HepG2 (cell line): ENCODE results near the gene NRG2. TPM values are rescaled to one million over a fixed set of nuclear protein-coding genes. Genes with fewer than 3 reads are reported as not detected.

Experiments used
- ATAC-seq: fragments of 200-7000 bp; cut with Tn5 transposase; 3 replicates; pipeline ENCODE4 v1.9.1; 2020; ENCODE audit warnings: mild to moderate bottlenecking, moderate library complexity
- BruUV-seq: library from RNA; stranded (reverse); fragments of 400-500 nt; replicated peaks from 2 replicates; lab custom pipeline; 2021; lab: Mats Ljungman, UMichigan
- CTCF ChIA-PET: fragments of 300-600 bp; formaldehyde crosslinking; extraction: SDS; loops from one replicate; lab custom pipeline; 2021; ENCODE audit warnings: low total read pairs, inconsistent platforms, low intra/inter-chr PET ratio; lab: Yijun Ruan, JAX
- POLR2A ChIA-PET: fragments of 350-600 bp; sonication (Branson Sonifier 250); formaldehyde crosslinking; loops from one replicate; lab custom pipeline; 2020; ENCODE audit warnings: antibody characterized with exemption, inconsistent platforms; lab: Yijun Ruan, JAX
- DNase-seq: peaks from one replicate; pipeline ENCODE4 v3.0.0-alpha.2; 2015; ENCODE audit warnings: low spot score
- FAIRE-seq: peaks from 3 replicates; lab custom pipeline; 2011; peaks lifted over from hg19 to GRCh38; lab: Jason Lieb, UNC
- H2AFZ ChIP-seq: one replicate; pipeline ENCODE4 v1.6.1; 2011; ENCODE audit warnings: low read length, inconsistent platforms
- H3K27ac ChIP-seq: fragments of 300-600 bp; 3 replicates; pipeline ENCODE4 v1.8.0; 2011; ENCODE audit warnings: mixed run types, mild to moderate bottlenecking, mixed read lengths, low read length, inconsistent platforms; ENCODE audit not compliant: insufficient read depth; ENCODE audit errors: extremely low read length
- H3K27me3 ChIP-seq, 2 experiments: fragments of 200-600 bp in 1 of 2; 2 replicates in 1 of 2; 3 replicates in 1 of 2; pipeline versions ENCODE4 v1.6.0 to v1.8.0; 2011; ENCODE audit warnings: low read length in 2 of 2, mild to moderate bottlenecking in 2 of 2, moderate library complexity in 2 of 2, inconsistent platforms in 1 of 2; ENCODE audit not compliant: insufficient read depth in 2 of 2, control insufficient read depth in 1 of 2
- H3K36me3 ChIP-seq, 2 experiments: fragments of 200-600 bp in 1 of 2; replicated peaks in 1 of 2; 2 replicates in 1 of 2; 3 replicates in 1 of 2; pipeline versions ENCODE4 v1.5.1 to v1.8.0; 2011; ENCODE audit warnings: low read length in 2 of 2, inconsistent platforms in 1 of 2; ENCODE audit not compliant: insufficient read depth in 2 of 2, control insufficient read depth in 1 of 2
- H3K4me1 ChIP-seq: 2 replicates; pipeline ENCODE4 v1.5.1; 2012; ENCODE audit warnings: low read length, inconsistent platforms; ENCODE audit not compliant: insufficient read depth
- H3K4me2 ChIP-seq: 2 replicates; pipeline ENCODE4 v1.6.0; 2011; ENCODE audit warnings: low read depth, low read length, inconsistent platforms
- H3K4me3 ChIP-seq, 3 experiments: fragments of 200-600 bp in 1 of 3; sonication (generic), shearing (Covaris generic) in 1 of 3; replicated peaks in 1 of 3; 2 replicates each; pipeline ENCODE4 v1.5.1; 2011 to 2016; ENCODE audit warnings: low read length in 3 of 3, inconsistent platforms in 2 of 3, low read depth in 2 of 3, mild to moderate bottlenecking in 2 of 3, control low read depth in 1 of 3, mixed read lengths in 1 of 3; ENCODE audit not compliant: insufficient read depth in 1 of 3
- H3K79me2 ChIP-seq: one replicate; pipeline ENCODE4 v1.6.1; 2011; ENCODE audit warnings: low read length, inconsistent platforms; ENCODE audit not compliant: insufficient read depth
- H3K9ac ChIP-seq: 2 replicates; pipeline ENCODE4 v1.6.0; 2011; ENCODE audit warnings: mild to moderate bottlenecking, low read depth, low read length, inconsistent platforms; ENCODE audit not compliant: insufficient read depth
- H3K9me3 ChIP-seq: 2 replicates; pipeline ENCODE4 v1.5.1; 2012; ENCODE audit warnings: mild to moderate bottlenecking, low read length
- H4K20me1 ChIP-seq: 2 replicates; pipeline ENCODE4 v1.6.0; 2011; ENCODE audit warnings: inconsistent platforms, mild to moderate bottlenecking, low read length, moderate library complexity; ENCODE audit not compliant: insufficient read depth
- ARNTL ChIP-seq: sonication (generic); formaldehyde crosslinking; IDR thresholded peaks from 2 replicates; pipeline ENCODE4 v1.4.0; 2020; ENCODE audit warnings: mild to moderate bottlenecking, missing genetic modification reagents
- HIVEP1 ChIP-seq: sonication (generic); formaldehyde crosslinking; IDR thresholded peaks from 2 replicates; pipeline ENCODE4 v1.4.0; 2020; ENCODE audit warnings: mild to moderate bottlenecking, missing genetic modification reagents
- HOXD1 ChIP-seq: sonication (generic); formaldehyde crosslinking; IDR thresholded peaks from 2 replicates; pipeline ENCODE4 v1.5.0; 2020; ENCODE audit warnings: missing genetic modification reagents
- KLF16 ChIP-seq, 2 experiments: sonication (generic) in 1 of 2; formaldehyde crosslinking in 1 of 2; IDR thresholded peaks; 2 replicates each; pipeline versions ENCODE4 v1.6.1 to v1.8.0; 2016 to 2023; ENCODE audit warnings: missing genetic modification reagents in 2 of 2, missing compliant biosample characterization in 1 of 2
- MLXIP ChIP-seq: sonication (generic); formaldehyde crosslinking; IDR thresholded peaks from 2 replicates; pipeline ENCODE4 v1.9.0; 2021; ENCODE audit warnings: missing genetic modification reagents, borderline replicate concordance
- PAWR ChIP-seq: sonication (generic); formaldehyde crosslinking; IDR thresholded peaks from 2 replicates; pipeline ENCODE4 v1.4.0; 2020; ENCODE audit warnings: missing genetic modification reagents, mild to moderate bottlenecking, borderline replicate concordance
- RBAK ChIP-seq: sonication (generic); formaldehyde crosslinking; IDR thresholded peaks from 2 replicates; pipeline ENCODE4 v1.5.1; 2020; ENCODE audit warnings: mild to moderate bottlenecking, missing genetic modification reagents
- REXO4 ChIP-seq: sonication (generic); formaldehyde crosslinking; IDR thresholded peaks from 2 replicates; pipeline ENCODE4 v1.8.0; 2022; ENCODE audit warnings: missing genetic modification reagents, mild to moderate bottlenecking, borderline replicate concordance
- TCF12 ChIP-seq, 2 experiments: fragments of 450-650 bp in 1 of 2; sonication (generic) in 1 of 2; formaldehyde crosslinking in 1 of 2; IDR thresholded peaks; 2 replicates each; pipeline versions ENCODE4 v1.6.1 to v1.8.0; 2017 to 2022; ENCODE audit warnings: antibody characterized with exemption in 1 of 2, mild to moderate bottlenecking in 1 of 2, missing genetic modification reagents in 1 of 2, moderate library complexity in 1 of 2
- TSC22D2 ChIP-seq: sonication (generic); formaldehyde crosslinking; IDR thresholded peaks from 2 replicates; pipeline ENCODE4 v1.5.1; 2020; ENCODE audit warnings: missing genetic modification reagents, mild to moderate bottlenecking, borderline replicate concordance
- ZC3H4 ChIP-seq: sonication (generic); formaldehyde crosslinking; IDR thresholded peaks from 2 replicates; pipeline ENCODE4 v1.4.0; 2020; ENCODE audit warnings: missing genetic modification reagents, borderline replicate concordance
- ZNF546 ChIP-seq: sonication (generic); formaldehyde crosslinking; conservative IDR thresholded peaks from 2 replicates; pipeline ENCODE4 v1.8.1; 2023; ENCODE audit warnings: mild to moderate bottlenecking, missing genetic modification reagents
- ZNF570 ChIP-seq: sonication (generic); formaldehyde crosslinking; IDR thresholded peaks from 2 replicates; pipeline ENCODE4 v1.4.0; 2020; ENCODE audit warnings: mild to moderate bottlenecking, missing genetic modification reagents, borderline replicate concordance
- ZNF766 ChIP-seq: sonication (generic); formaldehyde crosslinking; IDR thresholded peaks from 2 replicates; pipeline ENCODE4 v1.5.0; 2020; ENCODE audit warnings: missing genetic modification reagents, borderline replicate concordance
- ZNF883 ChIP-seq: sonication (generic); formaldehyde crosslinking; IDR thresholded peaks from 2 replicates; pipeline ENCODE4 v1.5.1; 2020; ENCODE audit warnings: mild to moderate bottlenecking, missing genetic modification reagents; ENCODE audit errors: not compliant biosample characterization
- ZSCAN20 ChIP-seq: sonication (generic); formaldehyde crosslinking; IDR thresholded peaks from 2 replicates; pipeline ENCODE4 v1.4.0; 2020; ENCODE audit warnings: missing genetic modification reagents, mild to moderate bottlenecking, borderline replicate concordance
- WGBS: methylation state at CpG from one replicate; pipeline ENCODE4 v1.1.6; 2017; ENCODE audit warnings: low lambda C conversion rate; 5-methylcytosine and 5-hydroxymethylcytosine counted together
- in situ Hi-C: cut with HindIII; loops from 2 replicates; pipeline ENCODE4 v1.10.0; 2017; ENCODE audit warnings: low pct_unique_long_range_greater_than_20kb; ENCODE audit not compliant: extremely low pct_ligation_motif_present
- intact Hi-C: fragments of 100-400 bp; cut with micrococcal nuclease; formaldehyde crosslinking; loops from one replicate; pipeline ENCODE4 v1.10.0; 2022; ENCODE audit not compliant: unreplicated experiment
- polyA plus RNA-seq, 8 experiments: library from polyadenylated mRNA; depleted of rRNA in 3 of 8; stranded (reverse) in 7 of 8; unstranded in 1 of 8; fragments of >200 nt; fragmentation: Illumina TruSeq in 4 of 8; extraction: Trizol in 4 of 8; gene quantifications; 2 replicates each; pipeline versions ENCODE4 v1.2.1 to v1.2.3, GENCODE V29; 2011 to 2016; ENCODE audit warnings: low read depth in 4 of 8, missing spikeins in 1 of 8, mixed read lengths in 1 of 8; ENCODE audit not compliant: insufficient read depth in 1 of 8
- total RNA-seq, 5 experiments: library from RNA; depleted of rRNA; stranded (reverse); fragments of >200 nt; fragmentation: Illumina TruSeq; extraction: Trizol; gene quantifications; 2 replicates each; pipeline ENCODE4 v1.2.3, GENCODE V29; 2016; ENCODE audit warnings: low read depth in 1 of 5

NRG2 gene
- total and polyA plus RNA-seq, 2 of the 13 experiments (the other 11 are each of a cell fraction or from before 2014, with no cell fraction given), result not detected

DNA sequence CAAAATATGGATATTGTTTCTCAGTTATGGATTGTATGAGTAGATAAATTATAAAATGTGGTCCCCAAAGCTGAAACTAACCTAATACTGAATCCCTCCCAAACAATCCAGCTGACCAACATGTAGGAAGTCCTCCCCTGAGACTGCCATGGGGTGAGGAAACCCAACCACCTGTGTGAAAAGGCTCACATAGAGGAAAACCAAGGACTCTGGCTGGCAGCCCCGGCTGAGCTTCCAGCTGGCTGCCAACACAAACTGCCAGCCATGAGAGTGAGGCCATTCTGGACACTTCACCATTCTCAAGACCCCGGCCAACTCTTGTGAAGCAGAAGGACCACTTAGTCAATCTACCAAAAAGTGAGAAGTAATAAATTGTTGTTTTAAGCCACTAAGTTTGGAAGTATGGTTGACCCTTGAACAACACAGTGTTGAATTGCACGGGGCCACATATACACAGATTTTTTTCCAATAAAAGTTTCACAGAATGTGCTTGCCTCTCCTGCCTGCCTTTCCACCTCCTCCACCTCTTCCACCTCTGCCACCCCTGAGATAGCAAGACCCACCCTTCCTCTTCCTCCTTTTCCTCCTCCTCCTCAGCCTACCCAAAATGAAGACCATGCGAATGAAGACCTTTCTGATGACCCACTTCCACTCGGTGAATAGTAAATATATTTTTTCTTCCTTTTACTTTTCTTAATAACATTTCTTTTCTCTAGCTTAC, 15.3 kb upstream of the NRG2 start:
- H3K4me2 ChIP-seq, result no peak overlapping the region
- no TSS peak for BruUV-seq
- no peaks in the 10 kb centered on the region for H3K4me1 ChIP-seq
- H3K36me3 ChIP-seq, result no peaks in the 10 kb centered on the region
- in situ Hi-C loops, result no loop called here
- no peaks in the 10 kb centered on the region for H3K79me2 ChIP-seq
- no peaks in the 10 kb centered on the region for H4K20me1 ChIP-seq
- no peak for FAIRE-seq
- 27% methylated on average over 3 of the region's 5 CpGs for WGBS
- TF ChIP-seq ZNF570 (CRISPR knock-in tag), result no peak
- TF ChIP-seq TSC22D2 (CRISPR knock-in tag), result no peak
- no peak for TF ChIP-seq ZC3H4 (CRISPR knock-in tag)
- no peak for TF ChIP-seq HIVEP1 (CRISPR knock-in tag)
- no peak for TF ChIP-seq RBAK
- no peak for TF ChIP-seq ARNTL (CRISPR knock-in tag)
- no peak for TF ChIP-seq PAWR
- TF ChIP-seq ZNF766 (CRISPR knock-in tag), result no peak
- ATAC-seq, result no peak
- no peak for DNase-seq
- CTCF ChIA-PET, result no interaction called here
- H3K9ac ChIP-seq, result no peak overlapping the region
- intact Hi-C loops, result no loop called here
- no peaks in the 10 kb centered on the region for H3K9me3 ChIP-seq
- no peak overlapping the region for H2AFZ ChIP-seq
- no peak overlapping the region for H3K4me3 ChIP-seq
- POLR2A ChIA-PET, result no interaction called here
- peaks cover 1 to 37% of the 10 kb centered on the region in 2 experiments; a peak in 3 of 5 replicates for H3K27me3 ChIP-seq
- H3K27ac ChIP-seq, result no peak overlapping the region

DNA sequence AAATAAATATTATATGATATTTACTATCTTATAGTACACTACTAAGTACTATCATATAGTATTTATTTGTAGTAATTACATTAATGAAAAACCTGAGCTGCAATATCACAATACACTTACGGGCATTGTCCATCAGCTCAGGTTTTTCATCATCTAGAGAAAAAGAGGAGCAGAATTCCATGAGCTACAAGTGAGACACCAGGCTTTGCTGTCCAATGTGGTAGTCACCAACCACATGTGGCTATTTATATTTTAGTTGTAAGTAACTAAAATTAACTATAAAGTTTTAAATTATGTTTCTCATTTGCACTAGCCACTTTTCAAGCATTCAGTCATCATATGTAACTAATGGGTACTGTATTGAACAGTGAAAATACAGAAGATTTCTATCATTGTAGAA, 13.8 kb upstream of the NRG2 start:
- ChIA-PET CTCF (no interaction called here), POLR2A (no interaction called here)
- H4K20me1 ChIP-seq, result no peaks in the 10 kb centered on the region
- H3K27me3 ChIP-seq, result peaks cover 1 to 45% of the 10 kb centered on the region in 2 experiments; a peak in 3 of 5 replicates
- no peaks in the 10 kb centered on the region for H3K4me1 ChIP-seq
- no peaks in the 10 kb centered on the region for H3K79me2 ChIP-seq
- FAIRE-seq, result no peak
- no peak overlapping the region for H3K27ac ChIP-seq
- in situ Hi-C loops (no loop called here), intact Hi-C loops (no loop called here)
- H2AFZ ChIP-seq, result no peak overlapping the region
- BruUV-seq, result no TSS peak
- no peak for ATAC-seq
- H3K4me2 ChIP-seq, result no peak overlapping the region
- 41% methylated on average over 1 of the region's 1 CpG for WGBS
- DNase-seq, result no peak
- no peaks in the 10 kb centered on the region for H3K36me3 ChIP-seq
- H3K9ac ChIP-seq, result no peak overlapping the region
- H3K4me3 ChIP-seq, result no peak overlapping the region
- no peaks in the 10 kb centered on the region for H3K9me3 ChIP-seq
- no peak for TF ChIP-seq MLXIP
- TF ChIP-seq KLF16 (CRISPR knock-in tag; IDR thresholded peaks at IDR 0.05), result no peak
- TF ChIP-seq TCF12 (IDR thresholded peaks at IDR 0.05), result no peak
- no peak for TF ChIP-seq TCF12 (CRISPR knock-in tag; IDR thresholded peaks at IDR 0.05)
- no peak for TF ChIP-seq ZSCAN20
- no peak for TF ChIP-seq ZNF883 (CRISPR knock-in tag)
- no peak for TF ChIP-seq REXO4
- TF ChIP-seq ZNF546 (CRISPR knock-in tag), result no peak
- TF ChIP-seq HOXD1, result no peak
